ENCODE results near the gene SLC13A5. TPM values are rescaled to one million over a fixed set of nuclear protein-coding genes. Genes with fewer than 3 reads are reported as not detected.

SLC13A5 gene
- total and polyA plus RNA-seq, 9 of the 15 experiments (the other 6 are each of a cell fraction or from before 2014, with no cell fraction given): 0.04 TPM; not detected in 8

GRCh38 chr17:6640536-6641246 is 72.5 kb downstream of the SLC13A5 start, which contains the start of the genes KIAA0753 and TXNDC17 (continued):
- TF ChIP-seq SRSF1 (IDR thresholded peaks at IDR 0.05; ENCODE audit: low read depth, low read length): no peak
- peak; percentile 37; the same call in 1 of the 2 replicates for TF ChIP-seq ATF7 (IDR thresholded peaks at IDR 0.05)
- no peak for TF ChIP-seq ZNF133 (CRISPR knock-in tag; IDR thresholded peaks at IDR 0.05)
- no peak for TF ChIP-seq HDAC8 (tag; IDR thresholded peaks at IDR 0.05)
- peak; percentile 17; the same call in 1 of the 2 replicates for TF ChIP-seq HDAC2 (IDR thresholded peaks at IDR 0.05)
- TF ChIP-seq PRPF4 (IDR thresholded peaks at IDR 0.05; ENCODE audit: insufficient read depth, low read depth, low read length, poor library complexity, severe bottlenecking): peak; percentile 30
- TF ChIP-seq SMARCB1 (IDR thresholded peaks at IDR 0.05; ENCODE audit: insufficient read length, low read depth): no peak
- peak; percentile 83 for TF ChIP-seq POLR2B (IDR thresholded peaks at IDR 0.05; ENCODE audit: low read depth, partially characterized antibody)
- TF ChIP-seq, protein P1, sequence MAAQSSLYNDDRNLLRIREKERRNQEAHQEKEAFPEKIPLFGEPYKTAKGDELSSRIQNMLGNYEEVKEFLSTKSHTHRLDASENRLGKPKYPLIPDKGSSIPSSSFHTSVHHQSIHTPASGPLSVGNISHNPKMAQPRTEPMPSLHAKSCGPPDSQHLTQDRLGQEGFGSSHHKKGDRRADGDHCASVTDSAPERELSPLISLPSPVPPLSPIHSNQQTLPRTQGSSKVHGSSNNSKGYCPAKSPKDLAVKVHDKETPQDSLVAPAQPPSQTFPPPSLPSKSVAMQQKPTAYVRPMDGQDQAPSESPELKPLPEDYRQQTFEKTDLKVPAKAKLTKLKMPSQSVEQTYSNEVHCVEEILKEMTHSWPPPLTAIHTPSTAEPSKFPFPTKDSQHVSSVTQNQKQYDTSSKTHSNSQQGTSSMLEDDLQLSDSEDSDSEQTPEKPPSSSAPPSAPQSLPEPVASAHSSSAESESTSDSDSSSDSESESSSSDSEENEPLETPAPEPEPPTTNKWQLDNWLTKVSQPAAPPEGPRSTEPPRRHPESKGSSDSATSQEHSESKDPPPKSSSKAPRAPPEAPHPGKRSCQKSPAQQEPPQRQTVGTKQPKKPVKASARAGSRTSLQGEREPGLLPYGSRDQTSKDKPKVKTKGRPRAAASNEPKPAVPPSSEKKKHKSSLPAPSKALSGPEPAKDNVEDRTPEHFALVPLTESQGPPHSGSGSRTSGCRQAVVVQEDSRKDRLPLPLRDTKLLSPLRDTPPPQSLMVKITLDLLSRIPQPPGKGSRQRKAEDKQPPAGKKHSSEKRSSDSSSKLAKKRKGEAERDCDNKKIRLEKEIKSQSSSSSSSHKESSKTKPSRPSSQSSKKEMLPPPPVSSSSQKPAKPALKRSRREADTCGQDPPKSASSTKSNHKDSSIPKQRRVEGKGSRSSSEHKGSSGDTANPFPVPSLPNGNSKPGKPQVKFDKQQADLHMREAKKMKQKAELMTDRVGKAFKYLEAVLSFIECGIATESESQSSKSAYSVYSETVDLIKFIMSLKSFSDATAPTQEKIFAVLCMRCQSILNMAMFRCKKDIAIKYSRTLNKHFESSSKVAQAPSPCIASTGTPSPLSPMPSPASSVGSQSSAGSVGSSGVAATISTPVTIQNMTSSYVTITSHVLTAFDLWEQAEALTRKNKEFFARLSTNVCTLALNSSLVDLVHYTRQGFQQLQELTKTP (IDR thresholded peaks at IDR 0.05; ENCODE audit: low read depth in 1 of 2, partially characterized antibody in 2 of 2): peak in 1 of 2 experiments; percentile 87
- TF ChIP-seq CHD1 (IDR thresholded peaks at IDR 0.05; ENCODE audit: low read length): peak; percentile 23
- TF ChIP-seq GTF2A2 (tag; IDR thresholded peaks at IDR 0.05): no peak
- TF ChIP-seq GABPA (tag; conservative IDR thresholded peaks at IDR 0.05; ENCODE audit: low read depth): peak; percentile 88
- peak; percentile 59 for TF ChIP-seq NFIC (IDR thresholded peaks at IDR 0.05)
- peak; percentile 86 for TF ChIP-seq TOE1 (IDR thresholded peaks at IDR 0.05; ENCODE audit: borderline replicate concordance)
- TF ChIP-seq TOE1 (CRISPR knock-in tag; IDR thresholded peaks at IDR 0.05; ENCODE audit: borderline replicate concordance, low read depth): no peak
- peak; percentile 17 for TF ChIP-seq PHF20 (IDR thresholded peaks at IDR 0.05; ENCODE audit: partially characterized antibody)
- peak; percentile 45 for TF ChIP-seq SAP30 (IDR thresholded peaks at IDR 0.05; ENCODE audit: borderline replicate concordance, insufficient read depth, low read depth, low read length, poor library complexity, severe bottlenecking)
- peak; percentile 88 for TF ChIP-seq TBP (optimal IDR thresholded peaks at IDR 0.05; ENCODE audit: low read depth, low read length)
- TF ChIP-seq, protein P2, sequence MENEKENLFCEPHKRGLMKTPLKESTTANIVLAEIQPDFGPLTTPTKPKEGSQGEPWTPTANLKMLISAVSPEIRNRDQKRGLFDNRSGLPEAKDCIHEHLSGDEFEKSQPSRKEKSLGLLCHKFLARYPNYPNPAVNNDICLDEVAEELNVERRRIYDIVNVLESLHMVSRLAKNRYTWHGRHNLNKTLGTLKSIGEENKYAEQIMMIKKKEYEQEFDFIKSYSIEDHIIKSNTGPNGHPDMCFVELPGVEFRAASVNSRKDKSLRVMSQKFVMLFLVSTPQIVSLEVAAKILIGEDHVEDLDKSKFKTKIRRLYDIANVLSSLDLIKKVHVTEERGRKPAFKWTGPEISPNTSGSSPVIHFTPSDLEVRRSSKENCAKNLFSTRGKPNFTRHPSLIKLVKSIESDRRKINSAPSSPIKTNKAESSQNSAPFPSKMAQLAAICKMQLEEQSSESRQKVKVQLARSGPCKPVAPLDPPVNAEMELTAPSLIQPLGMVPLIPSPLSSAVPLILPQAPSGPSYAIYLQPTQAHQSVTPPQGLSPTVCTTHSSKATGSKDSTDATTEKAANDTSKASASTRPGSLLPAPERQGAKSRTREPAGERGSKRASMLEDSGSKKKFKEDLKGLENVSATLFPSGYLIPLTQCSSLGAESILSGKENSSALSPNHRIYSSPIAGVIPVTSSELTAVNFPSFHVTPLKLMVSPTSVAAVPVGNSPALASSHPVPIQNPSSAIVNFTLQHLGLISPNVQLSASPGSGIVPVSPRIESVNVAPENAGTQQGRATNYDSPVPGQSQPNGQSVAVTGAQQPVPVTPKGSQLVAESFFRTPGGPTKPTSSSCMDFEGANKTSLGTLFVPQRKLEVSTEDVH (IDR thresholded peaks at IDR 0.05; ENCODE audit: low read depth, partially characterized antibody): peak; percentile 70
- TF ChIP-seq ZNF239 (CRISPR knock-in tag; IDR thresholded peaks at IDR 0.05): no peak
- peak; percentile 88 for TF ChIP-seq TAF1 (IDR thresholded peaks at IDR 0.05; ENCODE audit: control insufficient read depth, extremely low read depth, insufficient read depth, low read length, severe bottlenecking)
- TF ChIP-seq POLR2AphosphoS5 (IDR thresholded peaks at IDR 0.05; ENCODE audit: control insufficient read depth, insufficient read depth, low read depth, low read length): peak; percentile 83
